WTC11 (cell line): Measurements from ENCODE around the gene SLC4A9.

Source experiments
- ATF2 ChIP-seq: sonication (generic); formaldehyde crosslinking; IDR thresholded peaks from 2 replicates; pipeline ENCODE4 v1.8.1; 2022; ENCODE audit warnings: low read depth, missing genetic modification reagents, borderline replicate concordance
- CREM ChIP-seq: sonication (generic); formaldehyde crosslinking; IDR thresholded peaks from 2 replicates; pipeline ENCODE4 v1.8.1; 2022; ENCODE audit warnings: mild to moderate bottlenecking, missing genetic modification reagents, moderate library complexity
- CTCF ChIP-seq: fragments of 200-600 bp; IDR thresholded peaks from 2 replicates; pipeline ENCODE4 v1.8.0; 2022; ENCODE audit warnings: antibody characterized with exemption
- E2F4 ChIP-seq: sonication (generic); formaldehyde crosslinking; IDR thresholded peaks from 2 replicates; pipeline ENCODE4 v1.8.1; 2022; ENCODE audit warnings: low read depth, mild to moderate bottlenecking, moderate library complexity, missing genetic modification reagents, borderline replicate concordance
- ERG ChIP-seq: fragments of 250-450 bp; sonication (Bioruptor Pico); IDR thresholded peaks from 2 replicates; pipeline ENCODE4 v1.8.0; 2021; ENCODE audit warnings: mild to moderate bottlenecking
- JAZF1 ChIP-seq: fragments of 250-450 bp; sonication (Bioruptor Pico); IDR thresholded peaks from 2 replicates; pipeline ENCODE4 v1.9.0; 2021; ENCODE audit warnings: moderate library complexity, mild to moderate bottlenecking, inconsistent platforms
- JUN ChIP-seq: sonication (generic); formaldehyde crosslinking; IDR thresholded peaks from 2 replicates; pipeline ENCODE4 v1.8.0; 2023; ENCODE audit warnings: mild to moderate bottlenecking, missing genetic modification reagents
- MAX ChIP-seq: sonication (generic); formaldehyde crosslinking; IDR thresholded peaks from 2 replicates; pipeline ENCODE4 v1.8.0; 2022; ENCODE audit warnings: mild to moderate bottlenecking, missing genetic modification reagents
- MLX ChIP-seq: sonication (generic); formaldehyde crosslinking; IDR thresholded peaks from 2 replicates; pipeline ENCODE4 v1.8.1; 2023; ENCODE audit warnings: mild to moderate bottlenecking, missing genetic modification reagents, moderate library complexity
- MYBL2 ChIP-seq: sonication (generic); formaldehyde crosslinking; IDR thresholded peaks from 2 replicates; pipeline ENCODE4 v1.8.1; 2023; ENCODE audit warnings: mild to moderate bottlenecking, moderate library complexity, missing genetic modification reagents
- RELA ChIP-seq: sonication (generic); formaldehyde crosslinking; IDR thresholded peaks from 2 replicates; pipeline ENCODE4 v1.8.1; 2022; ENCODE audit warnings: missing genetic modification reagents, mild to moderate bottlenecking, borderline replicate concordance
- TEAD1 ChIP-seq: sonication (generic); formaldehyde crosslinking; IDR thresholded peaks from 2 replicates; pipeline ENCODE4 v1.8.0; 2022; ENCODE audit warnings: mild to moderate bottlenecking, missing genetic modification reagents
- ZBTB21 ChIP-seq: sonication (generic); formaldehyde crosslinking; IDR thresholded peaks from 2 replicates; pipeline ENCODE4 v1.8.1; 2023; ENCODE audit warnings: mild to moderate bottlenecking, missing genetic modification reagents, borderline replicate concordance

GRCh38 chr5:140312791-140313189 lies 47.2 kb upstream of the SLC4A9 start:
- no peak for TF ChIP-seq TEAD1 (CRISPR knock-in tag)
- TF ChIP-seq JAZF1 (CRISPR knock-in tag): no peak
- TF ChIP-seq CTCF: no peak
- TF ChIP-seq MAX (CRISPR knock-in tag): no peak
- TF ChIP-seq ATF2: no peak
- TF ChIP-seq CREM: no peak
- TF ChIP-seq MLX (CRISPR knock-in tag): no peak
- TF ChIP-seq E2F4 (CRISPR knock-in tag): no peak
- TF ChIP-seq ZBTB21 (CRISPR knock-in tag): no peak
- TF ChIP-seq MYBL2 (CRISPR knock-in tag): no peak
- no peak for TF ChIP-seq JUN (CRISPR knock-in tag)
- TF ChIP-seq ERG: no peak
- TF ChIP-seq RELA (CRISPR knock-in tag): no peak
